ENCODE measurements around the gene XPR1. TPM values are rescaled to one million over a fixed set of nuclear protein-coding genes. Genes with fewer than 3 reads are reported as not detected.

XPR1 gene
- total and polyA plus RNA-seq, 2 donors (not counting 3 experiments of a cell fraction or from before 2014, with no cell fraction given): 23.9 to 26.7 TPM

DNA sequence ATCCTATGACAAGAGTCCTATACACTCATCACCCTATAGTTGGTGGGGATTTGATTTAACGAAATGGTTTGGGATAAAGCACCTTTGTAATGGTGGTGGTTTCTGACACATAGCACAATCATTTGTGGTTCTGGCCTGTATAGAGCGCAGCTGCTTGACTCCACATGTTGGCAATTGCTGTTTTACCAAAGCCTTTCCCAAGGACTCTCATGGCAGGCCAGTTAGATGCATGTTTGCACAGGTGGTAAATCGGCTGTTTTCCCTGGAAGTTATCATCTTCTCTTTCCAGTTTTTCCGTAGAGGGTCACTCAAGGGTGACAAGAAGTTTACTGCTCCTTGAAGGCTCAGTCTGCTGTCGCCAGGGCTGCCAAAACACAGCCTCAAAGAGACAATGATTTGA lies 17.1 kb upstream of the XPR1 start:
- Histone ChIP-seq H3K9me1 (replicated peaks; ENCODE audit: control insufficient read depth, extremely low read depth, insufficient read depth, low read length) (no peaks in the 10 kb centered on the region), H3K36me3 (ENCODE audit: control insufficient read depth in 2 of 2, extremely low read depth in 1 of 2, insufficient read depth in 2 of 2, low read length in 2 of 2) (no peaks in the 10 kb centered on the region), H3K4me1 (ENCODE audit: control insufficient read depth, extremely low read depth, insufficient read depth, low read length) (peaks cover 6% of the 10 kb centered on the region), H3K79me2 (ENCODE audit: control insufficient read depth, insufficient read depth, low read length) (no peaks in the 10 kb centered on the region), H3K27ac (ENCODE audit: insufficient read depth, low read depth, low read length) (no peak overlapping the region), H3K9me3 (replicated peaks; ENCODE audit: control insufficient read depth, insufficient read depth, low read length) (no peaks in the 10 kb centered on the region), H3K4me3 (replicated peaks in 1 of 3; ENCODE audit: insufficient read depth in 1 of 3, low read depth in 1 of 3, low read length in 3 of 3) (no peak overlapping the region), H4K20me1 (replicated peaks; ENCODE audit: control insufficient read depth, extremely low read depth, insufficient read depth, low read length) (no peaks in the 10 kb centered on the region), H3K4me2 (ENCODE audit: insufficient read depth, low read length) (no peak overlapping the region), H3K9ac (replicated peaks; ENCODE audit: extremely low read depth, insufficient read depth, low read length) (no peak overlapping the region), H3K27me3 (ENCODE audit: control insufficient read depth in 2 of 2, insufficient read depth in 2 of 2, low read length in 2 of 2) (peaks cover 0 to 4% of the 10 kb centered on the region in 2 experiments), H2AFZ (ENCODE audit: low read depth, low read length) (no peak overlapping the region)
- CTCF ChIA-PET: no interaction called here
- DNase-seq (ENCODE audit: low read depth, low spot score) (no peak), FAIRE-seq (no peak)
- intact Hi-C loops (cut with micrococcal nuclease) (no loop called here), dilution Hi-C loops (cut with MboI; ENCODE audit: extremely low pct_ligation_motif_present, low sequenced_read_pairs) (no loop called here)
- POLR2A ChIA-PET: no interaction called here
- TF ChIP-seq JUN (IDR thresholded peaks at IDR 0.05; ENCODE audit: borderline replicate concordance, insufficient read depth, insufficient read length, low read depth): no peak
- TF ChIP-seq GATA2 (IDR thresholded peaks at IDR 0.05; ENCODE audit: insufficient read depth, insufficient read length, low read depth, low read length): no peak
- TF ChIP-seq POLR2A (IDR thresholded peaks at IDR 0.05; ENCODE audit: low read depth, low read length): no peak
- TF ChIP-seq MYC (IDR thresholded peaks at IDR 0.05; ENCODE audit: low read depth, low read length): no peak
- TF ChIP-seq, protein P1, sequence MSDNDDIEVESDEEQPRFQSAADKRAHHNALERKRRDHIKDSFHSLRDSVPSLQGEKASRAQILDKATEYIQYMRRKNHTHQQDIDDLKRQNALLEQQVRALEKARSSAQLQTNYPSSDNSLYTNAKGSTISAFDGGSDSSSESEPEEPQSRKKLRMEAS (IDR thresholded peaks at IDR 0.05; ENCODE audit: insufficient read depth, insufficient read length): no peak
- no TSS peak for BruUV-seq (replicated peaks)

DNA sequence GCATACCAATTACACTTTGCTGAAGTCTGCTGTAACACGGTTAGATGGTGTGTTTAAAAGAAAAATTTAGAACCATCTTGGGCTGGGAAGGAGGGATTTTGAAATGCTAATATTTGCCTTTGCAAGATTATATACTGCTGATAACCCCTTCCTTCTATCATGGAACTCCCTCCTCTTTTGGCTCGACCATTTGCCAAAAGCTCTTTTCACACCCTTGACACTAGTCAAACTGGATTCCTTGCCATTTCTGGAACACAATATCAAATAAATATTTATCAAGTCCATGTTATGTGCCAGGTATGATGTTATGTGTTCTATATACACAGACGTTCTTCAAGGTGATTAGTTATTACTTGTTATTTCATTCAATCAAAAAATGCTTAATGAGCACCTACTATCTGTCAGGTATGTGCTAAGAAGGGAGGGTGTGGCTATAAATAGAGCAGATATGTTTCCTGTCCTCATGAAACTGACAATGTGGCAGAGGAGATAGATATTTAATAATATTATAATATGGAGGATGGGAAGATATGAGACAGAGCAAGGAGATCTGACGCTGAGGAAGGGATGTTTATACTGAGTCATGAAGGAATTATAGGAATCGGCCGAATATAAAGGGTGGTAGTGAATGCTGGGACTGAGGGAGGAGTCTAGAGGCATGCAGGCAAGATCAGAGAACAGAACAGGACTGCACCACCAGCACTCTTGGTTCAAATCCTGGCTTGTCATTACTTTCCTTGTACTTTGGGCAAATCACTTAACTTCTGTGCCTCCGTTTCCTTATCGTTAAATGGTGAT lies 16.1 kb upstream of the XPR1 start:
- dilution Hi-C loops (cut with MboI; ENCODE audit: extremely low pct_ligation_motif_present, low sequenced_read_pairs) (no loop called here), intact Hi-C loops (cut with micrococcal nuclease) (no loop called here)
- TF ChIP-seq, protein P1 (IDR thresholded peaks at IDR 0.05; ENCODE audit: insufficient read depth, insufficient read length): no peak
- H3K27me3 ChIP-seq (ENCODE audit: control insufficient read depth in 2 of 2, insufficient read depth in 2 of 2, low read length in 2 of 2): peaks cover 0 to 10% of the 10 kb centered on the region in 2 experiments
- CTCF ChIA-PET: interaction anchor here (2.0 kb wide), 1 partner anchor 11 kb away, joined by 5 read pairs; no protein-coding TSS in a partner anchor
- no peak overlapping the region for H3K4me3 ChIP-seq (replicated peaks in 1 of 3; ENCODE audit: insufficient read depth in 1 of 3, low read depth in 1 of 3, low read length in 3 of 3)
- FAIRE-seq (no peak), DNase-seq (ENCODE audit: low read depth, low spot score) (no peak)
- POLR2A ChIA-PET: no interaction called here
- no peaks in the 10 kb centered on the region for H4K20me1 ChIP-seq (replicated peaks; ENCODE audit: control insufficient read depth, extremely low read depth, insufficient read depth, low read length)
- peaks cover 6% of the 10 kb centered on the region for H3K4me1 ChIP-seq (ENCODE audit: control insufficient read depth, extremely low read depth, insufficient read depth, low read length)
- no peak overlapping the region for H2AFZ ChIP-seq (ENCODE audit: low read depth, low read length)
- H3K36me3 ChIP-seq (ENCODE audit: control insufficient read depth in 2 of 2, extremely low read depth in 1 of 2, insufficient read depth in 2 of 2, low read length in 2 of 2): no peaks in the 10 kb centered on the region
- BruUV-seq (replicated peaks): no TSS peak
- H3K79me2 ChIP-seq (ENCODE audit: control insufficient read depth, insufficient read depth, low read length): no peaks in the 10 kb centered on the region
- no peak overlapping the region for H3K27ac ChIP-seq (ENCODE audit: insufficient read depth, low read depth, low read length)
- H3K9me1 ChIP-seq (replicated peaks; ENCODE audit: control insufficient read depth, extremely low read depth, insufficient read depth, low read length): no peaks in the 10 kb centered on the region
- H3K9ac ChIP-seq (replicated peaks; ENCODE audit: extremely low read depth, insufficient read depth, low read length): no peak overlapping the region
- H3K9me3 ChIP-seq (replicated peaks; ENCODE audit: control insufficient read depth, insufficient read depth, low read length): no peaks in the 10 kb centered on the region
- H3K4me2 ChIP-seq (ENCODE audit: insufficient read depth, low read length): no peak overlapping the region

Data from endothelial cell of umbilical vein (primary cell).